BJ (cell line): ENCODE data around the gene TYW3. TPM values are rescaled to one million over a fixed set of nuclear protein-coding genes. Genes with fewer than 3 reads are reported as not detected.
A peak's percentile ranks its signal among the peaks of the same experiment; 100 is the strongest.

ENCODE experiments used
- CTCF ChIA-PET: fragments of 350-600 bp; formaldehyde crosslinking; extraction: SDS; loops from one replicate; lab custom pipeline; 2021; ENCODE audit warnings: antibody characterized with exemption, inconsistent platforms; lab: Yijun Ruan, JAX
- POLR2A ChIA-PET: fragments of 300-600 bp; sonication (Branson Sonifier 250); formaldehyde crosslinking; extraction: SDS; loops from one replicate; lab custom pipeline; 2021; ENCODE audit warnings: antibody characterized with exemption; lab: Charles Lee
- DNase-seq: peaks from one replicate; pipeline ENCODE4 v3.0.0-alpha.2; 2011; ENCODE audit warnings: low read depth
- H3K27me3 ChIP-seq: 2 replicates; pipeline ENCODE4 v1.6.0; 2011; ENCODE audit warnings: low read length; ENCODE audit not compliant: control insufficient read depth, insufficient read depth
- H3K36me3 ChIP-seq: 2 replicates; pipeline ENCODE4 v1.5.1; 2011; ENCODE audit warnings: low read length; ENCODE audit not compliant: control insufficient read depth, insufficient read depth
- H3K4me3 ChIP-seq: 2 replicates; pipeline ENCODE4 v1.5.1; 2011; ENCODE audit warnings: low read depth, mild to moderate bottlenecking, control low read depth, low read length
- CTCF ChIP-seq: IDR thresholded peaks from 2 replicates; pipeline ENCODE4 v1.5.1; 2011; ENCODE audit warnings: low read depth, mild to moderate bottlenecking, control low read depth, inconsistent platforms, low read length, moderate library complexity; ENCODE audit not compliant: insufficient read depth
- polyA plus RNA-seq: library from polyadenylated mRNA; depleted of rRNA; stranded (reverse); fragments of >200 nt; gene quantifications from 2 replicates; pipeline ENCODE4 v1.2.3, GENCODE V29; 2011

TYW3 gene
- polyA plus RNA-seq, 1 experiment = 9.2 TPM

DNA sequence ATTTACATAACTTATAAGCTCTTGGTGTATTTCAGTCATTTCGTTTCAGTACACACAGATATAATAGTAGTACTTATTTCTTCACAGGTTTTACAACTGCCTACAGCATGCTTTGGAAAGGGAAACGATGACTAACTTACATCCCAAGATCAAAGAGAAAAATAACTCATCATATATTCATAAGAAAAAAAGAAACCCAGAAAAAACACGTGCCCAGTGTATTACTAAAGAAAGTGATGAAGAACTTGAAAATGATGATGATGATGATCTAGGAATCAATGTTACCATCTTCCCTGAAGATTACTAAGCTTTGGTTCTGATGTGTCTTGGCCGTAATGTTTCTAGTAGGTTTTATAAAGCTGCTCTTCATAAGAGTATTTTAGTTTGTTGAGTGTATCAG lies 30.9 kb downstream of the TYW3 start:
- Histone ChIP-seq H3K4me3 (no peak overlapping the region), H3K27me3 (no peaks in the 10 kb centered on the region), H3K36me3 (peaks cover 2% of the 10 kb centered on the region; the same call in 1 of the 2 replicates)
- no peak for DNase-seq
- CTCF ChIA-PET = no interaction called here
- TF ChIP-seq CTCF = no peak
- POLR2A ChIA-PET = no interaction called here

GRCh38 chr1:74766579-74766978 lies 33.6 kb downstream of the TYW3 start:
- ChIA-PET CTCF (no interaction called here), POLR2A (no interaction called here)
- TF ChIP-seq CTCF = no peak
- Histone ChIP-seq H3K27me3 (no peaks in the 10 kb centered on the region), H3K4me3 (no peak overlapping the region), H3K36me3 (peaks cover 2% of the 10 kb centered on the region; the same call in 1 of the 2 replicates)
- no peak for DNase-seq

DNA sequence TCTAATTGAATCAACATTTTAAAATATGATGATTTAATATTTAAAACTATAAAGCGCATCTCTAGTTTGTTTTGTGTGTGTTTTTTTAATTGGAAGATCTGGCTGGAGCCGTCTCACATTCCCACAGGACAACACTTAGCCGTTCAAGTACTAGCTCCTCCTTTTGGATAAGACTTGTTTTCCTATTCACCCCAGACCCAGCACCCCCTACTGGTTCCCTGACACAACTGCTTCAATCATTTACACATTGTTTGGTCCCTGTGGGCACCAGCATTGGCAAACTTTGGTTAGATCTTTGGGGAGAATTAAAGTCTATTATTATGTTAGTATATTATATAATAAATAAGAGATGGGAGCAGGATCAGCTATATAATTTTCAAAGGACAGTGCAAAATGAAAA lies 34.5 kb downstream of the TYW3 start:
- H3K27me3 ChIP-seq = no peaks in the 10 kb centered on the region
- peaks cover 2% of the 10 kb centered on the region; the same call in 1 of the 2 replicates for H3K36me3 ChIP-seq
- ChIA-PET POLR2A (no interaction called here), CTCF (interaction anchor here (1.0 to 1.3 kb wide), 2 partner anchors 14 to 33 kb away, joined by 3 to 4 read pairs; no protein-coding TSS in a partner anchor)
- no peak for DNase-seq
- H3K4me3 ChIP-seq = no peak overlapping the region
- no peak for TF ChIP-seq CTCF

DNA sequence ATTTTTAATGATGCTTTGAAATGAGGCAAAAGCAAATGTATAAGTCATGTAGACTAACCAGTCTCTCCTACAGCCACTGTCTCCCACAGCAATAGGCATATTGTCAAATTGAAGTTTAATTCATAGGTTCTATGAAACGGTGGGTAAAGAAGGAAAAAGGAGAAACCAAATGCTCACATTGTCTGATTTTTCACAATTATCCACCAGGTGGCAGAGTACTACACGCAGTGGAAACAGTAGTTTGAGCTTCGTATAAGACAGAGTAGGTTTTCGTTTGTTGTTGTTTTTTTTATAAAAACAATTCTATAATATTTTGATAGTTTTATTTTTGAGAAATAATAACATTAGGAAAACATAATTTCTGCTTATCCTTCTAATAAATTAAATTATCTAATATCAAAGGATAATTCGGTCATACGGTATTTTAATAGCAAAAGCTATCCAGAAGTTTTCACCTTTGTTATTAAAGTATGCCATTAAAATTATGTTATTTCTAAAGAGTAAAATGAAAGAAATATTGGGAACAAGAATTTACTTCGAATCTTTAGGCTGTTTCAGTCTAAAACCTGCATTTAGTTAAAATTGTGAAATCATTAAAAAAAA lies 39.1 kb downstream of the TYW3 start:
- Histone ChIP-seq H3K4me3 (no peak overlapping the region), H3K36me3 (no peaks in the 10 kb centered on the region), H3K27me3 (no peaks in the 10 kb centered on the region)
- ChIA-PET POLR2A (no interaction called here), CTCF (interaction anchor here (0.6 to 2.7 kb wide), 12 partner anchors 11 to 845 kb away, joined by 3 to 17 read pairs (median 3); partner anchors contain the start of genes CRYZ and TYW3)
- peak; percentile 72 for TF ChIP-seq CTCF
- DNase-seq = peak; percentile 5

DNA sequence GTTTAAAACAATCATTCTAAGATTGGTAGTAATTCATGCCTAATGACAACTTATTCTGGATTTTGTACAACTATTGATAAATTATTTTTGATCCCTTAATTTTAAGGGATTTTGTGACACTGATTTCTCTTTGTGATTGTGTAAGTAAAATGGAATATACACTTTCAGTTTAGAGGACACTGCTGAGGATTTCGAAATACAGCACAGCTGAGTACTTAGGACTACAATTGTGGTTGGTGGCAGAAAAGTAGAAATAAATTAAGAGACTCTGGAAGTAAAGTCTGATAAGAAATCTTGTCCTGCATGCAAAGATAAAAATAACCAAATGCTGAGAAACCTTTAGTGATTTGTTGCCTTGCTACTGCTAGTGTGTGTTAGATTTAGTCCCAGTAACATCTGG lies 40.0 kb downstream of the TYW3 start:
- Histone ChIP-seq H3K27me3 (no peaks in the 10 kb centered on the region), H3K36me3 (no peaks in the 10 kb centered on the region), H3K4me3 (no peak overlapping the region)
- DNase-seq = no peak
- no peak for TF ChIP-seq CTCF
- ChIA-PET POLR2A (no interaction called here), CTCF (interaction anchor here (0.7 to 2.7 kb wide), 2 partner anchors 429 to 1420 kb away, joined by 3 to 17 read pairs; no protein-coding TSS in a partner anchor)
